NCI-H524 treated with DMSO at 0.1 percent for 48 hours (cell line): ENCODE measurements around the gene RAB11A.

Experiments used
- DNase-seq: peaks from one replicate; lab custom pipeline; 2025; lab: John Stamatoyannopoulos, UW

RAB11A gene

GRCh38 chr15:65916664-65917406, 47.5 kb downstream of the RAB11A start:
- DNase-seq, result no peak

- no peak for DNase-seq
These were observed 48.1 kb downstream of the RAB11A start for GRCh38 chr15:65917407-65917756.

- no peak for DNase-seq
These were observed 48.6 kb downstream of the RAB11A start for GRCh38 chr15:65917936-65918335.

- DNase-seq, result no peak
These were observed 49.1 kb downstream of the RAB11A start for GRCh38 chr15:65918357-65918920.

GRCh38 chr15:65918945-65919344, 49.7 kb downstream of the RAB11A start:
- no peak for DNase-seq

- no peak for DNase-seq
These were observed 50.1 kb downstream of the RAB11A start for GRCh38 chr15:65919353-65919752.

- no peak for DNase-seq
These were observed 50.8 kb downstream of the RAB11A start for GRCh38 chr15:65920121-65920520.

GRCh38 chr15:65920825-65921309, 51.6 kb downstream of the RAB11A start:
- DNase-seq, result no peak

GRCh38 chr15:65921780-65922179, 52.5 kb downstream of the RAB11A start:
- no peak for DNase-seq

GRCh38 chr15:65922621-65923020, 53.3 kb downstream of the RAB11A start:
- no peak for DNase-seq

- DNase-seq, result no peak
These were observed 54.0 kb downstream of the RAB11A start for GRCh38 chr15:65923264-65923663.

GRCh38 chr15:65924004-65924403, 54.7 kb downstream of the RAB11A start:
- no peak for DNase-seq

- DNase-seq, result no peak
These were observed 56.0 kb downstream of the RAB11A start for GRCh38 chr15:65925338-65925737.

- DNase-seq, result no peak
These were observed 57.2 kb downstream of the RAB11A start for GRCh38 chr15:65926459-65926858.

- DNase-seq, result no peak
These were observed 57.6 kb downstream of the RAB11A start for GRCh38 chr15:65926899-65927298.

- DNase-seq, result no peak
These were observed 58.3 kb downstream of the RAB11A start for GRCh38 chr15:65927545-65927944.

- DNase-seq, result no peak
These were observed 60.3 kb downstream of the RAB11A start for GRCh38 chr15:65929573-65929972.

GRCh38 chr15:65930134-65930533, 60.8 kb downstream of the RAB11A start:
- DNase-seq, result no peak

GRCh38 chr15:65931221-65931620, 61.9 kb downstream of the RAB11A start:
- DNase-seq, result no peak

GRCh38 chr15:65935391-65935790, 66.1 kb downstream of the RAB11A start:
- DNase-seq, result no peak

- no peak for DNase-seq
These were observed 67.0 kb downstream of the RAB11A start for GRCh38 chr15:65936282-65936681.

GRCh38 chr15:65937054-65937453, 67.8 kb downstream of the RAB11A start:
- DNase-seq, result no peak

GRCh38 chr15:65937476-65937875, 68.2 kb downstream of the RAB11A start:
- DNase-seq, result no peak

- DNase-seq, result no peak
These were observed 69.3 kb downstream of the RAB11A start for GRCh38 chr15:65938604-65939003.
